IPS-20b (cell line): Measurements from ENCODE around the gene TRMT61A.
"Not testable (repeated sequence)": the region's sequence is repeated elsewhere in the genome, so short reads cannot be mapped to it uniquely, and the experiment has no call there.

Experiments
- H3K27ac ChIP-seq: one replicate; pipeline ENCODE4 v1.5.1; 2013; ENCODE audit warnings: low read length
- H3K27me3 ChIP-seq: 2 replicates; pipeline ENCODE4 v1.6.1; 2013; ENCODE audit warnings: mild to moderate bottlenecking, low read length, inconsistent platforms; ENCODE audit not compliant: insufficient read depth
- H3K36me3 ChIP-seq: 2 replicates; pipeline ENCODE4 v1.6.1; 2013; ENCODE audit warnings: low read depth, mild to moderate bottlenecking, inconsistent platforms, low read length, moderate library complexity; ENCODE audit not compliant: insufficient read depth
- H3K4me1 ChIP-seq: 2 replicates; pipeline ENCODE4 v1.6.1; 2013; ENCODE audit warnings: mild to moderate bottlenecking, control low read depth, inconsistent platforms, low read length, moderate library complexity; ENCODE audit not compliant: insufficient read depth
- H3K4me3 ChIP-seq: 2 replicates; pipeline ENCODE4 v1.5.1; 2013; ENCODE audit warnings: mild to moderate bottlenecking, low read length, inconsistent platforms
- H3K9ac ChIP-seq: 2 replicates; pipeline ENCODE4 v1.6.1; 2013; ENCODE audit warnings: low read depth, mild to moderate bottlenecking, inconsistent platforms, low read length, moderate library complexity
- H3K9me3 ChIP-seq: 2 replicates; pipeline ENCODE4 v1.6.1; 2013; ENCODE audit warnings: mild to moderate bottlenecking, low read depth, low read length, inconsistent platforms; ENCODE audit not compliant: insufficient read depth

The TRMT61A gene

GRCh38 chr14:103510724-103511693 is 18.0 kb upstream of the TRMT61A start:
- Histone ChIP-seq H3K36me3 (peaks cover 29% of the 10 kb centered on the region; the same call in 1 of the 2 replicates), H3K4me1 (no peaks in the 10 kb centered on the region), H3K27ac (no peak overlapping the region), H3K9ac (no peak overlapping the region), H3K9me3 (no peaks in the 10 kb centered on the region), H3K4me3 (no peak overlapping the region), H3K27me3 (no peaks in the 10 kb centered on the region)

- not testable (repeated sequence) for H3K9me3 ChIP-seq, H3K9ac ChIP-seq, H3K4me3 ChIP-seq, H3K4me1 ChIP-seq, H3K27ac ChIP-seq, H3K27me3 ChIP-seq
- H3K36me3 ChIP-seq: peaks cover 29% of the 10 kb centered on the region; the same call in 1 of the 2 replicates
Measured at GRCh38 chr14:103512180-103512579, 16.8 kb upstream of the TRMT61A start.

- Histone ChIP-seq H3K27ac (no peak overlapping the region), H3K27me3 (no peaks in the 10 kb centered on the region), H3K4me3 (no peak overlapping the region), H3K36me3 (peaks cover 29% of the 10 kb centered on the region; the same call in 1 of the 2 replicates), H3K9me3 (no peaks in the 10 kb centered on the region), H3K4me1 (no peaks in the 10 kb centered on the region), H3K9ac (no peak overlapping the region)
Measured at GRCh38 chr14:103512701-103513611, 16.0 kb upstream of the TRMT61A start.

GRCh38 chr14:103514596-103515421 is 14.2 kb upstream of the TRMT61A start:
- Histone ChIP-seq H3K4me3 (no peak overlapping the region), H3K27me3 (no peaks in the 10 kb centered on the region), H3K27ac (no peak overlapping the region), H3K9me3 (no peaks in the 10 kb centered on the region), H3K4me1 (peaks cover 6% of the 10 kb centered on the region; the same call in 1 of the 2 replicates), H3K9ac (no peak overlapping the region), H3K36me3 (peaks cover 26% of the 10 kb centered on the region)

GRCh38 chr14:103516426-103517173 is 12.4 kb upstream of the TRMT61A start:
- Histone ChIP-seq H3K4me1 (peaks cover 9% of the 10 kb centered on the region; the same call in 1 of the 2 replicates), H3K9ac (no peak overlapping the region), H3K27ac (no peak overlapping the region), H3K27me3 (no peaks in the 10 kb centered on the region), H3K4me3 (no peak overlapping the region), H3K36me3 (peaks cover 24% of the 10 kb centered on the region), H3K9me3 (no peaks in the 10 kb centered on the region)

- Histone ChIP-seq H3K4me1 (peaks cover 9% of the 10 kb centered on the region; the same call in 1 of the 2 replicates), H3K9me3 (no peaks in the 10 kb centered on the region), H3K27ac (no peak overlapping the region), H3K4me3 (no peak overlapping the region), H3K27me3 (no peaks in the 10 kb centered on the region), H3K36me3 (peaks cover 24% of the 10 kb centered on the region), H3K9ac (no peak overlapping the region)
Measured at GRCh38 chr14:103517174-103517566, 11.8 kb upstream of the TRMT61A start.

- Histone ChIP-seq H3K9me3 (no peaks in the 10 kb centered on the region), H3K27ac (no peak overlapping the region), H3K9ac (no peak overlapping the region)
Measured at GRCh38 chr14:103517721-103518421, 11.1 kb upstream of the TRMT61A start.

GRCh38 chr14:103518422-103519042 is 10.5 kb upstream of the TRMT61A start:
- Histone ChIP-seq H3K27ac (no peak overlapping the region), H3K4me1 (peaks cover 9% of the 10 kb centered on the region; the same call in 1 of the 2 replicates), H3K36me3 (peaks cover 20% of the 10 kb centered on the region), H3K9ac (no peak overlapping the region), H3K9me3 (no peaks in the 10 kb centered on the region), H3K4me3 (no peak overlapping the region), H3K27me3 (peaks cover 8% of the 10 kb centered on the region)

More at GRCh38 chr14:103517721-103518421, 11.1 kb upstream of the TRMT61A start:
- H3K4me1 ChIP-seq: peaks cover 9% of the 10 kb centered on the region; the same call in 1 of the 2 replicates
- H3K36me3 ChIP-seq: peaks cover 20% of the 10 kb centered on the region
- peaks cover 1% of the 10 kb centered on the region; the same call in 1 of the 2 replicates for H3K27me3 ChIP-seq
- H3K4me3 ChIP-seq: no peak overlapping the region

GRCh38 chr14:103519043-103519836 is 9.8 kb upstream of the TRMT61A start:
- Histone ChIP-seq H3K4me1 (peaks cover 9% of the 10 kb centered on the region; the same call in 1 of the 2 replicates), H3K27ac (no peak overlapping the region), H3K36me3 (peaks cover 20% of the 10 kb centered on the region), H3K9ac (no peak overlapping the region), H3K4me3 (no peak overlapping the region), H3K9me3 (no peaks in the 10 kb centered on the region), H3K27me3 (peaks cover 15% of the 10 kb centered on the region)
